Measurements from ENCODE around the gene MEPCE. TPM values are rescaled to one million over a fixed set of nuclear protein-coding genes. Genes with fewer than 3 reads are reported as not detected.

The MEPCE gene
- total and polyA plus RNA-seq, 9 of the 15 experiments (the other 6 are each of a cell fraction or from before 2014, with no cell fraction given) = 10.9 to 76.3 (median 44.1) TPM

DNA sequence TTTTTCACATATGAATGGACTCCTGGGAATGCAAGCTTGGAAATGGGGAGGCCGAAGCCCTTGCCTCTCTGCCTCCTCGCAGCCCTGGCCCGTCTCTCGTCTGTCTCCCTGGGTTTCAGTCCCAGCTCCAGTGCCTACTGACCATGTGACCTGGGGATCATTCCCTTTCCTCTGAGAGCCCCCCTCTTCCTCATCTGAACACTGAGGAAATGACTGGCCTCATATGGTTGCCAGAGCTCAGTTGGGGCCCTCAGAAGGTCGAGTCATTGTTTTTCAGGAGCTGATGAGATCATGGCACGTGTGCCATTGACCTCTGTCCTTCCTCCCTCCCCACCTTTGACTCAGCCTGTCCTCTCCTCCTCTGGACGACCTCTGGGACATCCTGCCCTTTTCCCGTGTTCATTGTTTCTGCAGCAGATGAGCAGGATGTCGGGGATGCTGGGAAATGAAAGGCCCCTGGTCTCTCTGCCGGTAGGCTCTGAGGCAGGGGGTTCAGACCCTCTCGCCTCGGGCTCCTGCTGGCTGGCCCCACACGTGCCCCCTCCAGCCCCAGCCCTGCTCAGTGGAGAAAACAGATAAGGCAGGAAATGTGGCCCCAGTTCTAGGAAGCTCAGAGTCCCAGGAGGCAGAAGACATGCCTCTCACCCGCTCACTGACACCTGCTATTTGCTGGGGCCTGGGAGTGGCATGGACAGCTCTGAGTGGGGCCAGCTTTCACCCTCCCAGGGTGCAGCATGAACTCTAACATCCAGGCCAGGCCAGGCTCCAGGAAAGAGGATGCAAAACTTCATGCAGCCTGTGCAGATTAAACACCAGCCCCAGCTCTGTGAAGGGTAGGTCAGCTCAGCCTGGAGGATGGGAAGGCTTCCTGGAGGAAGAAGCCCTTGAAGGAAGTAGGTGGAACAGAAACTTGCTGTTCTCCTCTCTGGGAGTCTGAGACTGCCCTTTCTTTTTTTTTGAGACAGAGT lies 15.0 kb downstream of the MEPCE start (continued):
- no peak for TF ChIP-seq HOXB6 (CRISPR knock-in tag; IDR thresholded peaks at IDR 0.05; ENCODE audit: borderline replicate concordance)
- TF ChIP-seq, protein P1, sequence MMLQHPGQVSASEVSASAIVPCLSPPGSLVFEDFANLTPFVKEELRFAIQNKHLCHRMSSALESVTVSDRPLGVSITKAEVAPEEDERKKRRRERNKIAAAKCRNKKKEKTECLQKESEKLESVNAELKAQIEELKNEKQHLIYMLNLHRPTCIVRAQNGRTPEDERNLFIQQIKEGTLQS (IDR thresholded peaks at IDR 0.05) = peak; percentile 97
- TF ChIP-seq, protein P1 (CRISPR knock-in tag; conservative IDR thresholded peaks at IDR 0.05) = peak; percentile 88
- TF ChIP-seq, protein P2, sequence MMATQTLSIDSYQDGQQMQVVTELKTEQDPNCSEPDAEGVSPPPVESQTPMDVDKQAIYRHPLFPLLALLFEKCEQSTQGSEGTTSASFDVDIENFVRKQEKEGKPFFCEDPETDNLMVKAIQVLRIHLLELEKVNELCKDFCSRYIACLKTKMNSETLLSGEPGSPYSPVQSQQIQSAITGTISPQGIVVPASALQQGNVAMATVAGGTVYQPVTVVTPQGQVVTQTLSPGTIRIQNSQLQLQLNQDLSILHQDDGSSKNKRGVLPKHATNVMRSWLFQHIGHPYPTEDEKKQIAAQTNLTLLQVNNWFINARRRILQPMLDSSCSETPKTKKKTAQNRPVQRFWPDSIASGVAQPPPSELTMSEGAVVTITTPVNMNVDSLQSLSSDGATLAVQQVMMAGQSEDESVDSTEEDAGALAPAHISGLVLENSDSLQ (IDR thresholded peaks at IDR 0.05) = peak; percentile 61; the same call in 1 of the 2 replicates
- TF ChIP-seq NUFIP1 (IDR thresholded peaks at IDR 0.05; ENCODE audit: partially characterized antibody) = peak; percentile 83
- TF ChIP-seq TCF3 (CRISPR knock-in tag; IDR thresholded peaks at IDR 0.05) = peak; percentile 79
- peak; percentile 70 for TF ChIP-seq HDAC3 (IDR thresholded peaks at IDR 0.05; ENCODE audit: borderline replicate concordance, partially characterized antibody)
- TF ChIP-seq, protein P3, sequence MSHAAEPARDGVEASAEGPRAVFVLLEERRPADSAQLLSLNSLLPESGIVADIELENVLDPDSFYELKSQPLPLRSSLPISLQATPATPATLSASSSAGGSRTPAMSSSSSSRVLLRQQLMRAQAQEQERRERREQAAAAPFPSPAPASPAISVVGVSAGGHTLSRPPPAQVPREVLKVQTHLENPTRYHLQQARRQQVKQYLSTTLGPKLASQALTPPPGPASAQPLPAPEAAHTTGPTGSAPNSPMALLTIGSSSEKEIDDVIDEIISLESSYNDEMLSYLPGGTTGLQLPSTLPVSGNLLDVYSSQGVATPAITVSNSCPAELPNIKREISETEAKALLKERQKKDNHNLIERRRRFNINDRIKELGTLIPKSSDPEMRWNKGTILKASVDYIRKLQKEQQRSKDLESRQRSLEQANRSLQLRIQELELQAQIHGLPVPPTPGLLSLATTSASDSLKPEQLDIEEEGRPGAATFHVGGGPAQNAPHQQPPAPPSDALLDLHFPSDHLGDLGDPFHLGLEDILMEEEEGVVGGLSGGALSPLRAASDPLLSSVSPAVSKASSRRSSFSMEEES (CRISPR knock-in tag; IDR thresholded peaks at IDR 0.05) = peak; percentile 66
- TF ChIP-seq TCFL5 (CRISPR knock-in tag; conservative IDR thresholded peaks at IDR 0.05) = no peak
- TF ChIP-seq ZFP30 (CRISPR knock-in tag; IDR thresholded peaks at IDR 0.05; ENCODE audit: borderline replicate concordance) = no peak
- TF ChIP-seq CHD1 (IDR thresholded peaks at IDR 0.05; ENCODE audit: low read length) = no peak
- no peak; the same call in 1 of the 2 replicates for TF ChIP-seq SP1 (CRISPR knock-in tag; IDR thresholded peaks at IDR 0.05)
- peak; percentile 53; the same call in 1 of the 2 replicates for TF ChIP-seq MXI1 (IDR thresholded peaks at IDR 0.05; ENCODE audit: low read depth, low read length)
- TF ChIP-seq FOSL1 (tag; conservative IDR thresholded peaks at IDR 0.05) = peak; percentile 90
- TF ChIP-seq RBM25 (IDR thresholded peaks at IDR 0.05; ENCODE audit: low read depth, low read length, severe bottlenecking) = peak; percentile 59
- TF ChIP-seq, protein P4, sequence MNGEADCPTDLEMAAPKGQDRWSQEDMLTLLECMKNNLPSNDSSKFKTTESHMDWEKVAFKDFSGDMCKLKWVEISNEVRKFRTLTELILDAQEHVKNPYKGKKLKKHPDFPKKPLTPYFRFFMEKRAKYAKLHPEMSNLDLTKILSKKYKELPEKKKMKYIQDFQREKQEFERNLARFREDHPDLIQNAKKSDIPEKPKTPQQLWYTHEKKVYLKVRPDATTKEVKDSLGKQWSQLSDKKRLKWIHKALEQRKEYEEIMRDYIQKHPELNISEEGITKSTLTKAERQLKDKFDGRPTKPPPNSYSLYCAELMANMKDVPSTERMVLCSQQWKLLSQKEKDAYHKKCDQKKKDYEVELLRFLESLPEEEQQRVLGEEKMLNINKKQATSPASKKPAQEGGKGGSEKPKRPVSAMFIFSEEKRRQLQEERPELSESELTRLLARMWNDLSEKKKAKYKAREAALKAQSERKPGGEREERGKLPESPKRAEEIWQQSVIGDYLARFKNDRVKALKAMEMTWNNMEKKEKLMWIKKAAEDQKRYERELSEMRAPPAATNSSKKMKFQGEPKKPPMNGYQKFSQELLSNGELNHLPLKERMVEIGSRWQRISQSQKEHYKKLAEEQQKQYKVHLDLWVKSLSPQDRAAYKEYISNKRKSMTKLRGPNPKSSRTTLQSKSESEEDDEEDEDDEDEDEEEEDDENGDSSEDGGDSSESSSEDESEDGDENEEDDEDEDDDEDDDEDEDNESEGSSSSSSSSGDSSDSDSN (IDR thresholded peaks at IDR 0.05; ENCODE audit: borderline replicate concordance in 1 of 2, low read depth in 2 of 2, low read length in 2 of 2) = 0 out of 4 replicates have a peak, but pooled peaks have one; percentile 42 to 44
- TF ChIP-seq ARNT (IDR thresholded peaks at IDR 0.05) = peak; percentile 80 to 88; a peak in 2 of 4 replicates
- TF ChIP-seq NFRKB (IDR thresholded peaks at IDR 0.05; ENCODE audit: low read depth) = peak; percentile 95; the same call in 1 of the 2 replicates
- TF ChIP-seq KAT7 (CRISPR knock-in tag; IDR thresholded peaks at IDR 0.05; ENCODE audit: borderline replicate concordance) = no peak
- TF ChIP-seq CREM (IDR thresholded peaks at IDR 0.05; ENCODE audit: low read depth) = peak; percentile 79
